GM18498 (cell line): ENCODE measurements around the gene CTSE.
"Not testable (repeated sequence)": the region's sequence is repeated elsewhere in the genome, so short reads cannot be mapped to it uniquely, and the experiment has no call there.

Experiments used
- ATAC-seq: cut with Tn5 transposase; IDR thresholded peaks from one replicate; pipeline ENCODE4 v1.9.1; 2021; ENCODE audit warnings: mild to moderate bottlenecking, moderate library complexity; ENCODE audit not compliant: unreplicated experiment

The CTSE gene

DNA sequence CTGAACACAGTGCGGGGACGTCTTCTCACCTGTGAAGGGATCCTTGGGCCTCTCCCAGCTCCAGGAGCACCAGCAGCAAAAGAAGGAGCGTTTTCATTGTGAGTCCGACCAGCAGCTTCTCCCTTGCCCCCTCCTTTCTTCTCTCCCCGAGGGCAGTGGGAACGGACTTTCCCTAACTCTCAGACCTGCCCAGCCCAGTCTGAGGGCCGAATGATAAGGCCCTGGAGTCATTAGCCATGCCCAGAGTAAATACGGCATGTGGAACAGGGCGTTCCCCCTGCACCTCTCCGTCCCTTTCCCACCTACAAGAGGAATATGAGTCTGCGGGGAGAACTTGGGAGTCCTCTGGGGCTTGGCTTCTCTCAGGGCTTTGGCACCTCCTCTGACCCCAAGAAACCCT, at the start of gene CTSE:
Gene CTSE, minus strand, starts transcription at position 201 of the 400 bp plus-strand sequence. Its CDS starts 104 bp downstream, at position 97.
- no peak for ATAC-seq

DNA sequence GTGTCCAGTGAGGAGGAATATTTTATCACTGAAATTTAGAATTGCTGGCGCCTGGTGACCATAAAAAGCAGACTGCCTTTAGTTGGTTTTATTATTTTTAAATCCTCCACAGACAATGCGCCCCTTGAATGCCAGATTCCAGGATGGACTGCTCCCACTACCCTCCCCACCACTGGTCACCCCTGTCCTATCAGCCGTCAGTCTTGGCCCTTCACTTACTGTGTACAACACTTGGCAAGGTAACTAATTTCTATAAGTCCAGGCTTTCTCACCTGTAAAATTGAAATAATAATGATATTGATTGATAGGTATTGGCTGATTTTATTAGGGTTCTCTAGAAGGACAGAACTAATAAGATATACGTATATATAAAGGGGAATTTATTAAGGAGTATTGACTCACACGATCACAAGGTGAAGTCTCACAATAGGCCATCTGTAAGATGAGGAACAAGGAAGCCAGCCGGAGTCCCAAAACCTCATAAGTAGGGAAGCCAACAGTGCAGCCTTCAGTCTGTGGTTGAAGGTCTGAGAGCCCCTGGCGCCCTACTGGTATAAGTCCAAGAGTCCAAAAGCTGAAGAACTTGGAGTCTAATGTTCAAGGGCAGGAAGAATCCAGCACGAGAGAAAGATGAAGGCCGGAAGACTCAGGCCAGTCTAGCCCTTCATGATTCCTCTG, 47.1 kb upstream of the CTSE start:
- no peak for ATAC-seq

DNA sequence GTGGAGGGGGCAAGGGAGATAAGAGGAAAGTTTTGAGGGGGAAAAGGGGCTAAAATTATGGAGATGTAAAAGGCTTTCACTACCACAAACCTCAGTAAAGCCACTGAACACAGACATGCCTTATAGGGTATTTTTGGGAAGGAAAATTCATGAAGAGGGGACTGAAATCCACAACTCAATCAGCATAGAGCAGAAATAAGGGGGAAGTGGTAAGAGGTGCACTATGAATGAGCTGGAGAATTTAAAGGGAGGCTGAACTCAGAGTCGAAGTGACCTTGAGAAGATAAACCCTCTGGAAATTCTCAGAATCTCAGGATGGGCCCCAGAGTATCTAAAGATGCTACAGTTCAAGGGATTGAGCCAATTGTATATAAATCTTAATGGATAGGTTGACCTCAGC, 44.6 kb upstream of the CTSE start:
- ATAC-seq = no peak

DNA sequence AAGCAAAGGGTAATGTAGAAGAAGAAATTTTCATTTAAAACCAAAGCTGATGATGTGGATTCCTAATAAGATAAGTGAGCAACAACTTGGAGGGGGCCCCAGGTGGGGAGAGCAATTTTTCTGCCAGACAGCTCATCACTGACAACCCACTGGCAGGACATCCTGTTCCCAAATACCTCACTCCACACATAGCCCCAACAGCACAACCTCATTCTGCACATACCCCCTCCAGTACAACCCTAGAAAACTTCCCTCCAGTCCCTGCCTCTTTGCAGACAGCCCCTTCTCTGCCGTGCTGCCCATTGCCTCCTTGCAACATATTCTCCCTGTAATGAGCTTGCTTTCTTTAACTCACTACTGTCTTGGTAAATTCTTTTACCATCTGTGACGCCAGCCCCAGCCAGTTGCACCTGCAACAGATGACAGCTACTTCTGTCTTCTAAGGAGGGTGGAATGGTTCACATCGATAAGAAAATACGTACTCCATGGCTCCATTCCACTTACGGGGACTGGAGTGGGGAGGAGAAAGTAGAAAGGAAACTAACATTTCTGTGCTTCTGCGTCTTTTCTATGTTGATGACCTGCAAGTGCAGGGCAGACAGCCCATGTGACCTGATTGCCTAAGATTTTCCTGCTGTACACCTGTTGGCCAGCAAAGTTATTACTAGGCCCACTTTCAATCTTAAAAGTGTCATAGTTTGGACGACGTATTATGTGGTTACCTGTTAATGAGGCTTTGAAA, 44.0 kb upstream of the CTSE start:
- ATAC-seq = peak; percentile 44

DNA sequence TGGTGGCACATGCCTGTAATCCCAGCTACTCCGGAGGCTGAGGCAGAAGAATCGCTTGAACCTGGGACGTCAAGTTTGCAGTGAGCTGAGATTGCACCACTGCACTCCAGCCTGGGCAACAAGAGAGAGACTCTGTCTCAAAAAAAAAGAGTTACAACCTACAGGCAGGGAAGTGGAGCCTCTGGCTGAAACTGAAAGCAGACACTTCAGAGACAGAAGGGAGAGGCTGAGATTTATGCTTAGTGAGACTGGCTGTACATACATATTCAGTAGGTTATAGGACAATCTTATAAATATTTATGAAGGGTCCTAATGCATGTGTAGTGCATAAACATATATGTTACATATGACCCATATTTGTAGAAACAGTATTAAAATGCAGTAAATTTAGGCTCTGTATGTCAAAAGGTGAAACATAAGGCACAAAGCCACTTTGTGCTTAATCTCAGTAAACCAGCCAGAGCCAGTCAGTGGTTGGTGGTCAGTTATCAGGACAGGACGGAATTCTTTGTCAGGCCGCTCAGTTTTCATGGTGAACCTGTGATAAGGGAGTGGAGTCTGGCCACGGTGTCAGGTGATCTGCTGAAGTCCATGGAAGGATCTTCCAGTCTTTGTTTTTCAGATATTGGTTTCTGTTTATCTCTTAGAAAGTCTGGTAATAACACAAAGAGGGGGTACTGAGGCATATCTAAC, 42.9 kb upstream of the CTSE start:
- ATAC-seq = peak; percentile 91

DNA sequence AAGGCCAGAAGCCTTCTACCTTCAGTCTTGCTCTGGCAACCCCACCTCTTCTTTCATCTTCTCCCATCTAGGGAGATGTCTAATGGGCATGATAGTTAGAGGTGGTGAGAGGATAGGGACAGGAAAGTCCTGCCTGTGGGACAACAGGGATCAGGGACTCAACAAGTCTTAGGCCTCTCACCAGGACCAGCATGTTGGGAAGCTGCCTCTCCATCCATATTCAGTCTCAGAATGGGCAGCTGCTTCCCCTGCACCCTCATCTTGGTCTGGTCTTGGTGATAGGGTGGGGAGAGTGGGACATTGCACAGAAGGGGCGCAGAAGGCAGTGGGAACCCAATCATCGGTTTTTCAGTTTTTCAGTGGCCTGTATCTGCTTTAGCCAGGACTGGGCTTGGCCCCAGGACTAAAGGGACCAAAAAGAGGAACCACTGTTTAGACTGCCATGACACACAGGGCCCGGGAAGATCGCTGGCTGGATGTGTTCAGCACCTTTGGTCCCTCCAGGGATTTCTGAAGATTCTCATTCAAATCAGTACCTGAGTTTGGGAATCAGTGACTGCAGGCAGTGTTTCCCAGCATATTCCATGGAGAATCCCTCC, 42.0 kb upstream of the CTSE start:
- ATAC-seq = no peak

DNA sequence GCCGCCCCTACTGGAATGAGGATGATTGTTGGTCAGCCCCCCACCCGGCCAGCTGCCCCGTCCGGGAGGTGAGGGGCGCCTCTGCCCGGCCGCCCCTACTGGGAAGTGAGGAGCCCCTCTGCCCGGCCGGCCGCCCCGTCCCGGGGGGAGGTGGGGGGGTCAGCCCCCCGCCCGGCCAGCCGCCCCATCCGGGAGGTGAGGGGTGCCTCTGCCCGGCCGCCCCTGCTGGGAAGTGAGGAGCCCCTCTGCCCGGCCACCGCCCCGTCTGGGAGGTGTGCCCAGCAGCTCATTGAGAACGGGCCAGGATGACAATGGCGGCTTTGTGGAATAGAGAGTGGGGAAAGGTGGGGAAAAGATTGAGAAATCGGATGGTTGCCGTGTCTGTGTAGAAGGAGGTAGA, 40.8 kb upstream of the CTSE start:
- not testable (repeated sequence) for ATAC-seq

DNA sequence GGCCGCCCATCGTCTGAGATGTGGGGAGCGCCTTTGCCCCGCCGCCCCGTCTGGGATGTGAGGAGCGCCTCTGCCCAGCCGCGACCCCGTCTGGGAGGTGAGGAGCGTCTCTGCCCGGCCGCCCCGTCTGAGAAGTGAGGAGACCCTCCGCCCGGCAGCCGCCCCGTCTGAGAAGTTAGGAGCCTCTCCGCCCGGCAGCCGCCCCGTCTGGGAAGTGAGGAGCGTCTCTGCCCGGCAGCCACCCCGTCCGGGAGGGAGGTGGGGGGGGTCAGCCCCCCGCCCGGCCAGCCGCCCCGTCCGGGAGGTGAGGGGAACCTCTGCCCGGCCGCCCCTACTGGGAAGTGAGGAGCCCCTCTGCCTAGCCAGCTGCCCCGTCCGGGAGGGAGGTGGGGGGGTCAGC, 40.3 kb upstream of the CTSE start:
- not testable (repeated sequence) for ATAC-seq

DNA sequence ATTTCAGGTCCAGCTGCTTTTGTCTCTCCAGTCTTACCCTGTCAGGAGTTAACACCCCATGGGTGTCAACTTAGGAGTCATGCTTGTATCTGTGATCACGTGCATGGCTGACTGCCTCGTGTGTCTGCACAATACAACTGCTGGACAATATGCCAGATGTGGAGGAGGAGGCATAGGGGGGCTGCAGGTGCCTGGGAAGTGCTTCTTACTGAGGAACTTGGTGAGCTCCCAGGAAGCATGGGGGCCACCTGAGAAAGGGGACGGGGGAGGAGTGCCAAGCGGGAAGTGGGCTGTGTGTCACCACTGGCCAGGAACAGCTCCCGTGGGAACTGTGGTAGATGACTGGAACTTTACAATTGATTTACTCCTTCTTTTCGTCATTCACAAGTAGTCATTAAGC, 38.8 kb upstream of the CTSE start:
- no peak for ATAC-seq

DNA sequence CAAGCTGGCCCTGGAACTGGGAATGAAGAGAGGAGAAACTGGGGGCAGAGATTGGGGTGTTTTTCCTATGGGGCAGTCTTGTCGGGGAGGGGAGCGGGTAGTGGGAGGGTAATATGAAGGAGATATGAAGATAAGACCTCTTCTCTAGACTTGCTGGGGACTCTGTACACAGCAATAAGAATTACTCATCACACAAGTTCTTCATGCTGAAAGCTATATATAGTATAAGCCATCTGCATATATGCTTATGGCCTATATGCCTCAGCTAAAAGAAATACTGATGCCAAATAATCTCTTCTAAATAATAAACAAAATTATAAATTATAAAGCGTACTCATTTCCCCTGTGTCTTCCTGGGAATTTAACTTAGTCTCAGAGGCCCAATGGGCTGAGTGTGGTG, 37.1 kb upstream of the CTSE start:
- no peak for ATAC-seq

DNA sequence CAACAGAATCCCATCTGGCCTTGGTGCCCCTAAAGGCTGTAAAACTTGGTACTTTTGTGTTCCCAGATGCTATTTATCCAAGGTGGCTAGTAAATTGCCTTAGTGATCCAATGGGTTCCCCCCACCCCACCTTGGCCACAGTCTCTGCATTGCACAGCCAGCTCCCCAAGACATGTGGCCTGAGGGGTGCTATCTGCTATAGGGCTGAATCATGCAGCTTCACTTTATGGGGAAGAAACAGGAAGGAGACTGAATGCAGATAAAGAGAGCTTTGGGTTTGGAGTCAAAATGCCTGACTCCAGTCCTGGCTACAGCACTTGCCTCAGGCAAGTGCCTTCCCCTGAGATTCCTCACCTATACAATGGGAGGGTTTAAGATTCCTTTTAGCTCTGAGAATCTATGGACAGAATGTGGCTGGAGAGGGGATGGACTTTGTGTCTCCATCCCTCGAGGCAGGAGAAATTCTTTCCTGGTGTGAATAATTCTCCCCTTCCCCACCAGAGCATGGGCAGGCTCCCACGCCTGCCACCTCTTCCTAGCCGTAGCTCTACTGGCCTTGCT, 35.7 kb upstream of the CTSE start:
- ATAC-seq = no peak

DNA sequence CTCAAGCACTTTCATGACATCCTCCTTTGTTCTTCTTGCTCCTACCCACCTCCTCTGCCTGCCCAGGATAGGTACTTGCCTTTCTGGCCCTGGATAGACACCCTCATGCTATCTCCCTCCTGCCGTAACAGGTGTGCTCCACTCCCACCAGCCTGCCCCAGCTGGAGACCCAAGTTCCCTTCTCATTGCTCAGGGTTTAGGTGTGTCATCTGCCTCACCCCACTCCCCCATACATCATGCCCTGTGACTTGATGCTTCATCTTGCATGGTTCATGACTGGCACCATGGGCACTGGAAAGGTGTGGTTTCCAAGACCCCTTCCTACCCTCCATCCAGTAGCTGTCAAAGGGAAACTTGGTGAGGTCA, 35.2 kb upstream of the CTSE start:
- ATAC-seq = no peak

DNA sequence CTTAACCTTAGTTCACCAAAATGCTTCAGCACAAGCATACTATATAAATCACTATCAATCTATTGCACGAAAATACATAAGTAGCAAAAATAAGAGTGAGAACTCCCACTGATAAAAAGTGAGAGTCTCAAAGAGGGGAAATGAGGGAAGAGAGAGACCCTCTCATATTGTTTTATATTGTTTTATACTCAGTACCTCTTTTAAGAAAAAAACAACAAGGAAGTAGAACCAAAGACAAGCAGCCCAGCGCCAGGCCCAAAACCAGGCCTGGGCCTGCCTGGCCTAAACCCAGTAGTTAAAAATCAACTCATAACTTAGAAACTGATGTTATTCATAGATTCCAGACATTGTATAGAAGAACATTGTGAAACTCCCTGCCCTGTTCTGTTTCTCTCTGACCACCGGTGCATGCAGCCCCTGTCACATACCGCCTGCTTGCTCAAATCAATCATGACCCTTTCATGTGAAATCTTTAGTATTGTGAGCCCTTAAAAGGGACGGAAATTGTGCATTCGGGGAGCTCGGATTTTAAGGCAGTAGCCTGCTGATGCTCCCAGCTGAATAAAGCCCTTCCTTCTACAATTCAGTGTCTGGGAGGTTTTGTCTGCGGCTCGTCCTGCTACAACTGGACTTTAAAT, 34.7 kb upstream of the CTSE start:
- ATAC-seq = not testable (repeated sequence)

DNA sequence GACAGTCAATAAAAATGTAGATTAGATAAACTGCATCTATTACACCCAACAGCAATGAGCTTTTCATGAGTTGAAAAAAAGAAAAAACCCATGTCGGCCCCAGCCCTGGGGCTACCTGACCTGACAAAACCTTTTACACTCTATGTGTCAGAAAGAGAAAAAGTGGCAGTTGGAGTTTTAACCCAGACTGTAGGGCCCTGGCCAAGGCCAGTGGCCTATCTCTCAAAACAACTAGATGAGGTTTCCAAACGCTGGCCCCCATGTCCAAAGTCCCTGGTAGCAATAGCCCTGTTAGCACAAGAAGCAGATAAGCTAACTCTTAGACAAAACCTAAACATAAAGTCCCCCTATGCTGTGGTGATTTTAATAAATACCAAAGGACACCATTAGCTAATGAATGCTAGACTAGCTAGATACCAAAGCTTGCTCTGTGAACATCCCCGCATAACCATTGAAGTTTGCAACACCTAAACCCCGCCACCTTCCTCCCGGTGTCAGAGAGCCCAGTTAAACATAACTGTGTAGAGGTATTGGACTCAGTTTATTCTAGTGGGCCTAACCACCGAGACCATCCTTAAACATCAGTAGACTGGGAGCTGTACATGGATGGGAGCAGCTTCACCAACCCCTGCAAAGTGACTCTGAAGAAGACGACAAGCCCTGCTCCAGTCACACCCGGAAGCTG, 32.1 kb upstream of the CTSE start:
- ATAC-seq = not testable (repeated sequence)

DNA sequence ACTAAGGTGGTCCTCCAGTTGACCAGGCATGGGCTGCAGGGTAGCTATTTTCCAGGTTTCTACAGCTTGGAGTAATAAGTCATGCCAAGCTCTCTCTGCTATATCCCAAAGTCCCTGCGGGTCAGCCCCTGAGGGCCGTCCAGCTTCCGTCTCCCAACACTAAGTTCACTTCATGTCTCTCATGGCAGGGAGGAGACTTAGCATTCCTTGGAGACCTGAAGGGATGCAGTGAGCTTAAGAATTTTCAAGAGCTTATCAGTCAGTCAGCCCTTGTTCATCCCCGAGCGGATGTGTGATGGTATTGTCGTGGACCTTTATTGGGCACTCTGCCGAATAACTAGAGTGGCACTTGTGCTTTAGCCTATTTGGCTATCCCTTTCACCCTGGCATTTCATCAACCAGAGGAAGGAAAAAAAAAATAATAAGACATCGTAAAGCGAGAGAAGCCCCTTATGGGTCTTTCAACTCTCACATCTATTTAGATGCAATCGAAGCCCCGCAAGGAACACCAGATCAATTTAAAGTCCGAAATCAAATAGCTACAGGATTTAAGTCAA, 31.5 kb upstream of the CTSE start:
- ATAC-seq = not testable (repeated sequence)

DNA sequence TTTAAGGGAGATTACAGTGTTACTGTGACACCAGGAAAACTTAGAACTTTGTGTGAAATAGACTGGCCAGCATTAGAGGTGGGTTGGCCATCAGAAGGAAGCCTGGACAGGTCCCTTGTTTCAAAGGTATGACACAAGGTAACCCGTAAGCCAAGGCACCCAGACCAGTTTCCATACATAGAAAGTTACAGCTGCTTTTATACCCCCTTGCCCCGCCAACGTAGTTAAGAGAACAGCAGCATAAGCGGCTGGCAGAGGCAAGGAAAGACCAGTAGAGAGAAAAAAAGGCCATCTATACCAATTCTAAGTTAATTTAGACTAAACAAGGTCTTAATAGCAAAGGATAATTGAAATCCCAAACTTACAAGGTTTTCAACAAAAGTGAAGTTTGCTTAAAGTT, 29.9 kb upstream of the CTSE start:
- not testable (repeated sequence) for ATAC-seq

DNA sequence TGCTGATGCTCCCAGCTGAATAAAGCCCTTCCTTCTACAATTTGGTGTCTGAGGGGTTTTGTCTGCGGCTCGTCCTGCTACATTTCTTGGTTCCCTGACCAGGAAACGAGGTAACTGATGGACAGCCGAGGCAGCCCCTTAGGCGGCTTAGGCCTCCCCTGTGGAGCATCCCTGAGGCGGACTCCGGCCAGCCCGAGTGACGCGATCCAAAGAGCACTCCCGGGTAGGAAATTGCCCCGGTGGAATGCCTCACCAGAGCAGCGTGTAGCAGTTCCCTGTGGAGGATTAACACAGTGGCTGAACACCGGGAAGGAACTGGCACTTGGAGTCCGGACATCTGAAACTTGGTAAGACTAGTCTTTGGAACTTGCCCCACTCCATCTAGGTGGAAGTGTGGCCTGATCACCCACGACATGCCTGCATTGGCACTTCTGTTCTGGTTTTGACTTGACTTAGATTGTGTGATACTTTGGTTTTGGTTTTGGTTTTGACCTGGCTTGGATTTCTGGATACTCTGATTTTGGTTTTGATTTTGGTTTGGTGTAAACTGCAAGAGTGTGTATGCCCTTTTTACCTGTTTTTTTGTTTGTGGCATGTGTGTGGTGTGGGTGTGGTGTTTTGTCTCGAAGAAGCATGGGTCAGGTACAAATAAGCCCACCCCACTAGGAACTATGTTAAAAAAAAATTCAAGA, 29.4 kb upstream of the CTSE start, which contains the start of gene RHEX:
Gene RHEX, plus strand, starts transcription at position 255 of the 692 bp plus-strand sequence. CDS start 44,656 bp downstream, outside the sequence.
- not testable (repeated sequence) for ATAC-seq

DNA sequence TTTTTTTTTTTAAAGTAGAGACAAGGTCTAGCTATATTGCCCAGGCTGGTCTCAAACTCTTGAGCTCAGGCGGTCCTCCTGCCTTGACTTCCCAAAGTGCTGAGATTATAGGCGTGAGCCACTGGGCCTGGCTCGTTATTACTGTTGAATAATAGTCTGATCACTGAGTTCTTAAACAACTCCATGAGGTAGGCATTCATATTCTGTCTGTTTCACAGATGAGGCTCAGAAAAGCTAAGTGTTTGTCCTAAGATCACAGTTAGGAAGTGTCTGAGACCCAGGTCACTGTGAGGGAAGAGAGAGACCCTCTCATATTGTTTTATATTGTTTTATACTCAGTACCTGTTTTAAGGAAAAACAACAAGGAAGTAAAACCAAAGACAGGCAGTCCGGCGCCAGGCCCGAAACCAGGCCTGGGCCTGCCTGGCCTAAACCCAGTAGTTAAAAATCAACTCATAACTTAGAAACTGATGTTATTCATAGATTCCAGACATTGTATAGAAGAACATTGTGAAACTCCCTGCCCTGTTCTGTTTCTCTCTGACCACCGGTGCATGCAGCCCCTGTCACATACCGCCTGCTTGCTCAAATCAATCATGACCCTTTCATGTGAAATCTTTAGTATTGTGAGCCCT, 28.7 kb upstream of the CTSE start:
- not testable (repeated sequence) for ATAC-seq
